Smooth muscle cell of the brain vasculature (primary cell): ENCODE measurements around the gene MORC3.
"Not testable (repeated sequence)": the region's sequence is repeated elsewhere in the genome, so short reads cannot be mapped to it uniquely, and the experiment has no call there.

Source experiments
- DNase-seq: peaks from one replicate; pipeline ENCODE4 v3.0.0-alpha.2; 2012; ENCODE audit warnings: low read depth, low spot score

Gene MORC3

GRCh38 chr21:36319767-36320420 lies at the start of gene MORC3:
TSS of gene MORC3 (plus strand) at chr21:36320197. CDS start at chr21:36320265, 68 bp downstream.
- DNase-seq: peak; percentile 98

DNA sequence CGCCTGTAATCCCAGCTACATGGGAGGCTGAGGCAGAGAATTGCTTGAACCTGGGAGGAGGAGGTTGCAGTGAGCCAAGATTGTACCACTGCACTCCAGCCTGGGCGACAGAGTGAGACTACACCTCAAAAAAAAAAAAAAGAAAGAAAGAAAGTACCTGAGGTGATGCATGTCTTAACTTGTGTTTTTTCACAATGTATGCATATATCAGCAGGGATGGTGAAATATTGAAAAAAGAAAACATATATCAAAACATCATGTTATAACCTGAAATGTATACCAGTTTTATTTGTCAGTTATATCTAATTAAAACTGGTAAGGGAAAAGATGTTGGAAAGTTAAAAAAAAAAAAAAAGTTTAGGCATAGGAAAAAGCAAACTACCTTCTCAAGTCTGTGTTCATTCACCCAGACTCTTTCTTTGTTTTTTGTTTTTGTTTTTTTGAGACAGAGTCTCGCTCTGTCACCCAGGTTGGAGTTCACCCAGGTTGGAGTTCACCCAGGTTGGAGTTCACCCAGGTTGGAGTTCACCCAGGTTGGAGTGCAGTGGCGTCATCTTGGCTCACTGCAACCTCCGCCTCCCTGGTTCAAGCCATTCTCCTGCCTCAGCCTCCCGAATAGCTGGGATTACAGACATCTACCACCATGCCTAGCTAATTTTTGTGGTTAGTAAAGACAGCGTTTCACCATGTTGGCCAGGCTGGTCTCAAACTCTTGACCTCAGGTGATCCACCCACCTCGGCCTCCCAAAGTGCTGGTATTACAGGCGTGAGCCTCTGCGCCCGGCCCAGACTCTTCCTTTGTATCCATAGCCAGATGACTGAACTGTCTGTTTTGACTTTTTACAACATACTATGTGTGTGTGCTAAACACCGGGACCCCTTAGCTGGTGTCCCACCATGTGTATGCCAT lies 49.0 kb upstream of the MORC3 start:
- DNase-seq: not testable (repeated sequence)

DNA sequence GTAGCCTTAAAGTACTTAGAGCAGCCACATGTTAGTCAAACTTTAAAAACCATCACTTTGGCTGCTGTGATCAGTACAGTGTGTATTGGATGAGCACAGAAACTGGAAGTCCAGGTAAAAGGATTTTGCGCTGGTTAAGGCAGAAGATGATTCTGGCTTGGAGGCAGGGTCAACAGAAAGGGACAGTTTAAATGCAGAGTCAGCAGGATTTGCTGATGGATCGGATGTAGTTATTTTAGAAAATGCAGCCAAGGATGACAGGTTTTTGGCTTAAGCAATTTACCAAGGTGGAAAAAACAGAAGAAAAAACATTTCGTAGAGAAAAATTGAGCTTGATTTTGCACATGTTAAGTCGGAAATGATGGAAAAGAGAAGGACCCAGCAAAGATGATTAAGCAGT lies 45.9 kb upstream of the MORC3 start:
- DNase-seq: no peak

DNA sequence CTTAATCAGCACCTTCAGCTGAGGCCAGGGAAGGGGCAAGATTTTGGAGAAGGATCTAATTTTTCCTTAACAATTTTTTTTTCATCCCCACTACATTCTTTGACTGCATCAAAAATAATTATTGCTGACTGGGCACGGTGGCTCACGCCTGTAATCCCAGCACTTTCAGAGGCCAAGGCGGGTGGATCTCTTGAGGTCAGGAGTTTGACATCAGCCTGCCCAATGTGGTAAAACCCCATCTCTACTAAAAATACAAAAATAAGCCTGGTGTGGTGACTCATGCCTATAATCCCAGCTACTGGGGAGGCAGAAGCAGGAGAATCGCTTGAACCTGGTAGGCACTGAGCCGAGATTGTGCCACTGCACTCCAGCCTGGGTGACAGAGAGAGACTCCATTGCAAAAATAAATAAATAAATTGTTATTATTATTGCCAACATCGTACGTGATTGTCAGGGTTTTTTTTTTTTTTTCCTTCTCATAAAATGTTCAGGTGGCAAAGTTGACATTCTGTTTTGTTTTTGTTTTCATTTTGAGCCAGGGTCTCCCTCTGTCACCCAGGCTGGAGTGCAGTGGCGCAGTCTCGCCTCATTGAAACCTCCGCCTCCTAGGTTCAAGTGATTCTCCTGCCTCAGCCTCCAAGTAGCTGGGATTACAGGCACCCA lies 37.3 kb upstream of the MORC3 start:
- no peak for DNase-seq

- not testable (repeated sequence) for DNase-seq
Observed at GRCh38 chr21:36283231-36283622, 36.8 kb upstream of the MORC3 start.

DNA sequence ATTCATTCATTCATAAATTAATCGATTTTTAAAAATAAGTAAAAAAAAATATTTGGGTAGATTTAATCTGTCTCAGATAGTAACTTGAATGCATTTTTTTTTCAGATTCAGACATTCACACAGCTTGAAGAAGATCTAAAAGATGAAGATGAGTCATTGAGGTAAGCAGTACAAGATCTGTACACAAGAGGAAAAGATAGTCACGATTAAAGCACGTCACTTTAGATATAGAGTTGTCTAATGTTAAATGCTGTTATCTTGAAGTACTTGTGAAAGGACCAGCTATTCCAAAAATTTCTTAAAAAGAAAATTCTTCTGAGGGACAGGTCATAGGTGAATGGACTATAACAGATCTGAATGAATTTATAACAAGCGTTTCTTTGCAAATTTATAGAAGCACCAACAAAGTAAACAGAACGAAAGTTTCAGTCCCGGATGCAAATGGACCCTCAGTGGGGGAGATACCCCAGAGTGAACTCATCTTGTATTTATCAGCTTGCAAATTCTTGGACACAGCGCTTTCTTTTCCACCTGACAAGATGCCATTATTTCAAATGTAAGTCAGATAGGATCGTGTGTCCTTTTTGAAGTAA lies 31.2 kb upstream of the MORC3 start:
- DNase-seq: no peak

DNA sequence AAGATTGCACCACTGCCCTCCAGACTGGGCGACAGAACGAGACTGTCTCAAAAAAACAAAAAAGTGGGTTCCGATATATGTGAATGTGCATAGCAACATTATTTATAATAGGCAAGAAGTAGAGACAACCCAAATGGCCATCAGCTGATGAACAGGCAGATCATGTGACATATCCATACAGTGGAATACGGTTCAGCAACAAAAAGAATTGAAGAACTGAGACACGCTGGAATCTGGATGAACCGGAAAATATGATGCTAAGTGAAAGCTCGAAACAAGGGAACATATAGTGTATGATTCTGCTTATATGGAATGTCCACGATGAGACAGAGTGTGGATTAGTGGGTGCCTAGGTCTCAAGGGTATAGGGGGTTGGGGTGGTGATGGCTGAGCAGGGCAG lies 28.5 kb upstream of the MORC3 start:
- no peak for DNase-seq

DNA sequence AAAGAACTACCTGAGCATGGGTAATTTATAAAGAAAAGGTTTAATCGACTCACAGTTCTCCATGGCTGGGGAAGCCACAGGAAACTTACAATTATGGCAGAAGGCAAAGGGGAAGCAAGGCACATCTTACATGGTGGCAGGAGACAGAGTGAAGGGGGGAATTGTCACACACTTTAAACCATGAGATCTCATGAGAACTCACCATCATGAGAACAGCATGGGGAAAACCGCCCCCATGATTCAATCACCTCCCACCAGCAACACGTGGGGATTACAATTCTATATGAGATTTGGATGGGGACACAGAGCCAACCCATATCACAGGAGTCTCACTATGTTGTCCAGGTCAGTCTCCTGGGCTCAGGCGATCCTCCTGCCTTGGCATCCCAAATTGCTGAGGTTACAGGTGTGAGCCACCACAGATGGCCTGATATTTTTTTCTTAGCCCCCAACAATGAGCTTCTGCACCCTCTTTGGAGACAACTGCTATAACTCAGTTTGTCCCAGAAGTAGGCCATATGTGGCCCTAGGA lies 22.5 kb upstream of the MORC3 start:
- no peak for DNase-seq

DNA sequence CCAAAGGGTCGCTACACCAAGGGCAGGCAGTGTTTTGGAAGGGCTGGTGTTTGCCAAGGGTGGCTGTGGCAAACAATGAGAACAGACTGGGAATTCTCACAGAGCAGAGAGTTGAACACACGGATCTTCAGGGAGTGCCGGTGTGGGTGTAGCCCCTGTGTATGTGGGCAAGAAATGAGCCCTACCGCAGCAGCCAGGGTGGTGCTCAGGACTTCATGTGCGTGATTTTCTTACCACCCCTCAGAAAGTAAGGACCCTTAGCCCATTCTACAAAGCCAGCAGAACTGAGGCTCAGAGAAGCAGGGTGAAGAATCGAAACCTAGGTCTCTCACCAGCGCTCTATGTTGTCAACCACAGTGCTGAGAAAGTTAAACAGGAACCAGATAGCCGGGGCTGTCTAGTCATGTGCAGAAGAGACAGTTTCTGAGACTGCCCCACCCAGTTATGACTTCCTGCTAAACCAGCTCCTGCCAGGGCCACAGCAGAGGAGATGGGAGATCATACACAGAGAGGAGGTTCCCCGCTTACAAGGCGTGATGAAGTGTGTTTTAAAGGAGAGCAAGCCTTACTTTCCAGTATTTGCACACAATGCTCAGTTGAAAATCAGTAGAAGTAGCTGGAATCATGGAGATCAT lies 21.9 kb upstream of the MORC3 start:
- no peak for DNase-seq

DNA sequence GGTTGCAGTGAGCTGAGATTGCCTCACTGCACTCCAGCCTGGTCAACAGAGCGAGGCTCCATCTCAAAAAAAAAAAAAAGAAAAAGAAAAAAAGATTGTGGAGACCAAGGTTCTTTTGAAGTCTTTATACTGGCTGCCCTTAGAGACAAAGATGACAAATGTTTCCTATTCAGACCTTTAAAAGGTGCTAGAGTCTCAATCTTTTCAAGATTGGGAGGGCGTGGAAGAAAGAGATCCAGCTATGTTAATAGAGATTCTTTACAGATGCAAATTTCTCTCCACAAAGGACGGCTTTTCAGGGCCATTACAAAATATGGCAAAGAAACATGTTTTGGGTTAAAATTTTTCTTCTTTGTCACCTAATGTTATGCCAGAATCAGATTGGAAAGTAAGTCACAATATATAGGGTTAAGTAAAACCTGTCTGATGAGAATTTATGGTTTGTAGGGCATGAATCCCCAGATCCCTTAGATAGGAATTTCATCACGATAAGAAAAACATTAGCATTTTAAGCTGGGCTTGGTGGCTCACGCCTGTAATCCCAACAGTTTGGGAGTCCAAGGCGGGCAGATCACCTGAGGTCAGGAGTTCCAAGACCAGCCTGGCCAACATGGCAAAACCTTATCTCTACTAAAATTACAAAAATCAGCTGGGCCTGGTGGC lies 13.0 kb upstream of the MORC3 start:
- no peak for DNase-seq

DNA sequence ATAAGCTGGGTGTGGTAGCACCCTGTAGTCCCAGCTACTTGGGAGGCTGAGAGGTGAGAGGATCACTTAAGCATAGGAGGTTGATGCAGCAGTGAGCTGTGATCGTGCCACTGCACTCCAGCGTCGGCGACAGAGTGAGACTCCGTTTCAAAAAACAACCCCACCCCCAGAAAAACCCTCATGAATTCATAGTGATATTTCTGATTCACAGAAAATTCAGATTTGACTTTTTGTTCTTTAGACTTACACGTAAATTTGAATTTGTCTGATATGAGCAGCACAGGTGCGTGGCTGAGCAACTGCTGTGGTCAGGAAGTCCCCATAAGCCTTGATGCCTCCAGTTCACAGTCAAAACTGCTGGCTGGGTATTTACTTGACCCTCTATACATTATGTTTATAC lies 10.0 kb upstream of the MORC3 start:
- no peak for DNase-seq

DNA sequence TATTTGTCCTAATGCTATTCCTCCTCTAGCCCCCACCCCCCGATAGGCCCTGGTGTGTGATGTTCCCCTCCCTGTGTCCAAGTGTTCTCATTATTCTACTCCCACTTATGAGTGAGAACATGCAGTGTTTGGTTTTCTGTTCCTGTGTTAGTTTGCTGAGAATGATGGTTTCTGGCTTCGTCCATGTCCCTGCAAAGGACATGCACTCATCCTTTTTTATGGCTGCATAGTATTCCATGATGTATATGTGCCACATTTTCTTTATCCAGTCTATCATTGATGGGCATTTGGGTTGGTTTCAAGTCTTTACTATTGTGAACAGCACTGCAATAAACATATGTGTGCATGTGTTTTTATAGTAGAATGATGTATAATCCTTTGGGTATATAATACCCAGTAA lies 6.6 kb upstream of the MORC3 start:
- DNase-seq: not testable (repeated sequence)

GRCh38 chr21:36316045-36316444 lies 4.0 kb upstream of the MORC3 start:
- not testable (repeated sequence) for DNase-seq

- DNase-seq: no peak
Observed at GRCh38 chr21:36316872-36317484, 3.0 kb upstream of the MORC3 start.

GRCh38 chr21:36319406-36319766 lies 611 bp upstream of the MORC3 start:
- not testable (repeated sequence) for DNase-seq

- peak; percentile 41 for DNase-seq
Observed at GRCh38 chr21:36320421-36321324, 676 bp downstream of the MORC3 start.

- DNase-seq: no peak
Observed at GRCh38 chr21:36321325-36322082, 1.5 kb downstream of the MORC3 start.

DNA sequence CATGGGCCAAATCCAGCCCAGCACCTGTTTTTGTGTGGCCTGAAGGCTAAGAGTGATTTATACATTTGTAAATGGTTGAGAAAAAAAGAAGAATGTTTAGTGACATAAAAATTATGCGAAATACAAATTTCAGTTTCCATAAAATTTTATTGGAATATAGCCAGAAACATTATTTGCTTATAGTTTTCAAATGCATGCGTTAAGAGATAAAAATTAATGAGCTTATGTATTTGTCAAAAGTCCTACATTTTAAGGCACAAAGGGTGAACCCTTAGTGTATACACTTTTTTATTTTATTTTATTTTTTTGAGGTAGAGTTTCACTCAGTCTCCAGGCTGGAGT lies 2.1 kb downstream of the MORC3 start:
- no peak for DNase-seq

DNA sequence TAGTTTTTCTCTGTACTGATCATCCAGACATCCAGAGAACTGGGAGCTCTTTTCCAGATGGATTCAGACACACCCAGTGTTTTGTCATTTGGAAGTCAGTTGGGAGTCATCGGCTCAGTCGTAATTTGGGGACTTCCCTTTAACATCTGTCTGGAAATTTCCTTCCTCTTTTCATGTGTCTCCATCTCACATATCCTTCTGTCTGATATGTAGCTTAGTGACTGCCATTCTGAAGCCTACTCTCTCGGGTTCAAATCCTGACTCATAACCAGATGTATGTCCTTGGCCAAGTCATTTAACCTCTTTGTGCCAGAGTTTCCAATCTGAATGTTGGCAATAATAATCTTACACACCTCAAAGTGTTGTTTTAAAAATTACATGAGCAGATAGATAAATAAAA lies 3.0 kb downstream of the MORC3 start:
- DNase-seq: no peak
